ENCODE measurements around the gene PRSS35.

Gene PRSS35

GRCh38 chr6:83511901-83512681 lies at the start of gene PRSS35:
TSS of gene PRSS35 (plus strand) at chr6:83512534. CDS start at chr6:83523442, 10,908 bp downstream.
- Histone ChIP-seq H3K27me3 (ENCODE audit: control insufficient read depth, insufficient read depth, low read length) (peaks cover 11% of the 10 kb centered on the region), H3K4me1 (ENCODE audit: control insufficient read depth, insufficient read depth, low read length) (no peaks in the 10 kb centered on the region), H3K9ac (ENCODE audit: low read depth, low read length) (peak within 1 kb of the TSS; percentile 56), H3K4me3 (ENCODE audit: low read depth, low read length) (peak within 1 kb of the TSS; percentile 83), H3K36me3 (ENCODE audit: control insufficient read depth, insufficient read depth, low read length) (no peaks in the 10 kb centered on the region), H3K9me3 (ENCODE audit: control insufficient read depth, insufficient read depth, low read length) (no peaks in the 10 kb centered on the region)

- peaks cover 3% of the 10 kb centered on the region for H3K4me1 ChIP-seq (ENCODE audit: control insufficient read depth, insufficient read depth, low read length)
Measured at GRCh38 chr6:83463886-83464285, 48.4 kb upstream of the PRSS35 start.

GRCh38 chr6:83464381-83465140 lies 47.8 kb upstream of the PRSS35 start:
- H3K4me1 ChIP-seq (ENCODE audit: control insufficient read depth, insufficient read depth, low read length), result peaks cover 3% of the 10 kb centered on the region

More at GRCh38 chr6:83463886-83464285, 48.4 kb upstream of the PRSS35 start:
- H3K27me3 ChIP-seq (ENCODE audit: control insufficient read depth, insufficient read depth, low read length), result peaks cover 20% of the 10 kb centered on the region
- H3K4me3 ChIP-seq (ENCODE audit: low read depth, low read length), result no peak overlapping the region
- H3K36me3 ChIP-seq (ENCODE audit: control insufficient read depth, insufficient read depth, low read length), result no peaks in the 10 kb centered on the region
- no peaks in the 10 kb centered on the region for H3K9me3 ChIP-seq (ENCODE audit: control insufficient read depth, insufficient read depth, low read length)
- H3K9ac ChIP-seq (ENCODE audit: low read depth, low read length), result no peak overlapping the region

GRCh38 chr6:83466328-83466727 lies 46.0 kb upstream of the PRSS35 start:
- H3K4me3 ChIP-seq (ENCODE audit: low read depth, low read length), result no peak overlapping the region

More at GRCh38 chr6:83464381-83465140, 47.8 kb upstream of the PRSS35 start:
- Histone ChIP-seq H3K4me3 (ENCODE audit: low read depth, low read length) (no peak overlapping the region), H3K36me3 (ENCODE audit: control insufficient read depth, insufficient read depth, low read length) (no peaks in the 10 kb centered on the region), H3K27me3 (ENCODE audit: control insufficient read depth, insufficient read depth, low read length) (peaks cover 20% of the 10 kb centered on the region), H3K9ac (ENCODE audit: low read depth, low read length) (no peak overlapping the region), H3K9me3 (ENCODE audit: control insufficient read depth, insufficient read depth, low read length) (no peaks in the 10 kb centered on the region)

GRCh38 chr6:83467620-83468036 lies 44.7 kb upstream of the PRSS35 start:
- H3K4me3 ChIP-seq (ENCODE audit: low read depth, low read length), result no peak overlapping the region
- H3K9ac ChIP-seq (ENCODE audit: low read depth, low read length), result no peak overlapping the region
- peaks cover 4% of the 10 kb centered on the region for H3K27me3 ChIP-seq (ENCODE audit: control insufficient read depth, insufficient read depth, low read length)
- peaks cover 2% of the 10 kb centered on the region for H3K4me1 ChIP-seq (ENCODE audit: control insufficient read depth, insufficient read depth, low read length)
- H3K9me3 ChIP-seq (ENCODE audit: control insufficient read depth, insufficient read depth, low read length), result no peaks in the 10 kb centered on the region
- H3K36me3 ChIP-seq (ENCODE audit: control insufficient read depth, insufficient read depth, low read length), result no peaks in the 10 kb centered on the region

More at GRCh38 chr6:83466328-83466727, 46.0 kb upstream of the PRSS35 start:
- Histone ChIP-seq H3K36me3 (ENCODE audit: control insufficient read depth, insufficient read depth, low read length) (no peaks in the 10 kb centered on the region), H3K4me1 (ENCODE audit: control insufficient read depth, insufficient read depth, low read length) (peaks cover 3% of the 10 kb centered on the region), H3K27me3 (ENCODE audit: control insufficient read depth, insufficient read depth, low read length) (peaks cover 12% of the 10 kb centered on the region), H3K9me3 (ENCODE audit: control insufficient read depth, insufficient read depth, low read length) (no peaks in the 10 kb centered on the region), H3K9ac (ENCODE audit: low read depth, low read length) (no peak overlapping the region)

- no peak overlapping the region for H3K9ac ChIP-seq (ENCODE audit: low read depth, low read length)
- no peaks in the 10 kb centered on the region for H3K9me3 ChIP-seq (ENCODE audit: control insufficient read depth, insufficient read depth, low read length)
- H3K27me3 ChIP-seq (ENCODE audit: control insufficient read depth, insufficient read depth, low read length), result peaks cover 1% of the 10 kb centered on the region
- H3K4me3 ChIP-seq (ENCODE audit: low read depth, low read length), result no peak overlapping the region
- H3K36me3 ChIP-seq (ENCODE audit: control insufficient read depth, insufficient read depth, low read length), result no peaks in the 10 kb centered on the region
- H3K4me1 ChIP-seq (ENCODE audit: control insufficient read depth, insufficient read depth, low read length), result peaks cover 9% of the 10 kb centered on the region
Measured at GRCh38 chr6:83470001-83470400, 42.3 kb upstream of the PRSS35 start.

GRCh38 chr6:83470587-83470986 lies 41.7 kb upstream of the PRSS35 start:
- H3K4me3 ChIP-seq (ENCODE audit: low read depth, low read length), result no peak overlapping the region
- no peak overlapping the region for H3K9ac ChIP-seq (ENCODE audit: low read depth, low read length)
- H3K4me1 ChIP-seq (ENCODE audit: control insufficient read depth, insufficient read depth, low read length), result peaks cover 9% of the 10 kb centered on the region
- no peaks in the 10 kb centered on the region for H3K36me3 ChIP-seq (ENCODE audit: control insufficient read depth, insufficient read depth, low read length)
- H3K27me3 ChIP-seq (ENCODE audit: control insufficient read depth, insufficient read depth, low read length), result no peaks in the 10 kb centered on the region
- H3K9me3 ChIP-seq (ENCODE audit: control insufficient read depth, insufficient read depth, low read length), result no peaks in the 10 kb centered on the region

- no peak overlapping the region for H3K4me3 ChIP-seq (ENCODE audit: low read depth, low read length)
- no peak overlapping the region for H3K9ac ChIP-seq (ENCODE audit: low read depth, low read length)
- no peaks in the 10 kb centered on the region for H3K36me3 ChIP-seq (ENCODE audit: control insufficient read depth, insufficient read depth, low read length)
- H3K4me1 ChIP-seq (ENCODE audit: control insufficient read depth, insufficient read depth, low read length), result peaks cover 9% of the 10 kb centered on the region
- H3K9me3 ChIP-seq (ENCODE audit: control insufficient read depth, insufficient read depth, low read length), result no peaks in the 10 kb centered on the region
- no peaks in the 10 kb centered on the region for H3K27me3 ChIP-seq (ENCODE audit: control insufficient read depth, insufficient read depth, low read length)
Measured at GRCh38 chr6:83472767-83473166, 39.6 kb upstream of the PRSS35 start.

- peaks cover 9% of the 10 kb centered on the region for H3K4me1 ChIP-seq (ENCODE audit: control insufficient read depth, insufficient read depth, low read length)
- H3K9me3 ChIP-seq (ENCODE audit: control insufficient read depth, insufficient read depth, low read length), result no peaks in the 10 kb centered on the region
- H3K36me3 ChIP-seq (ENCODE audit: control insufficient read depth, insufficient read depth, low read length), result no peaks in the 10 kb centered on the region
- H3K9ac ChIP-seq (ENCODE audit: low read depth, low read length), result no peak overlapping the region
- H3K27me3 ChIP-seq (ENCODE audit: control insufficient read depth, insufficient read depth, low read length), result no peaks in the 10 kb centered on the region
- no peak overlapping the region for H3K4me3 ChIP-seq (ENCODE audit: low read depth, low read length)
Measured at GRCh38 chr6:83474309-83474708, 38.0 kb upstream of the PRSS35 start.

- H3K27me3 ChIP-seq (ENCODE audit: control insufficient read depth, insufficient read depth, low read length), result no peaks in the 10 kb centered on the region
- H3K4me3 ChIP-seq (ENCODE audit: low read depth, low read length), result no peak overlapping the region
- no peak overlapping the region for H3K9ac ChIP-seq (ENCODE audit: low read depth, low read length)
- H3K9me3 ChIP-seq (ENCODE audit: control insufficient read depth, insufficient read depth, low read length), result no peaks in the 10 kb centered on the region
- H3K4me1 ChIP-seq (ENCODE audit: control insufficient read depth, insufficient read depth, low read length), result peaks cover 9% of the 10 kb centered on the region
- H3K36me3 ChIP-seq (ENCODE audit: control insufficient read depth, insufficient read depth, low read length), result no peaks in the 10 kb centered on the region
Measured at GRCh38 chr6:83476971-83477370, 35.4 kb upstream of the PRSS35 start.

GRCh38 chr6:83479389-83479788 lies 32.9 kb upstream of the PRSS35 start:
- Histone ChIP-seq H3K9ac (ENCODE audit: low read depth, low read length) (no peak overlapping the region), H3K36me3 (ENCODE audit: control insufficient read depth, insufficient read depth, low read length) (no peaks in the 10 kb centered on the region), H3K27me3 (ENCODE audit: control insufficient read depth, insufficient read depth, low read length) (no peaks in the 10 kb centered on the region), H3K4me1 (ENCODE audit: control insufficient read depth, insufficient read depth, low read length) (peaks cover 4% of the 10 kb centered on the region), H3K4me3 (ENCODE audit: low read depth, low read length) (no peak overlapping the region), H3K9me3 (ENCODE audit: control insufficient read depth, insufficient read depth, low read length) (no peaks in the 10 kb centered on the region)

- no peaks in the 10 kb centered on the region for H3K4me1 ChIP-seq (ENCODE audit: control insufficient read depth, insufficient read depth, low read length)
- no peaks in the 10 kb centered on the region for H3K27me3 ChIP-seq (ENCODE audit: control insufficient read depth, insufficient read depth, low read length)
- no peaks in the 10 kb centered on the region for H3K36me3 ChIP-seq (ENCODE audit: control insufficient read depth, insufficient read depth, low read length)
Measured at GRCh38 chr6:83480470-83480869, 31.9 kb upstream of the PRSS35 start.

More at GRCh38 chr6:83480470-83480869, 31.9 kb upstream of the PRSS35 start:
- Histone ChIP-seq H3K9ac (ENCODE audit: low read depth, low read length) (no peak overlapping the region), H3K9me3 (ENCODE audit: control insufficient read depth, insufficient read depth, low read length) (no peaks in the 10 kb centered on the region), H3K4me3 (ENCODE audit: low read depth, low read length) (no peak overlapping the region)
